NCI-H2081 treated with DMSO at 0.1 percent for 48 hours (cell line): ENCODE measurements around the gene NDRG2.
"Not testable (repeated sequence)": the region's sequence is repeated elsewhere in the genome, so short reads cannot be mapped to it uniquely, and the experiment has no call there.

Experiments
- DNase-seq: peaks from one replicate; lab custom pipeline; 2025; lab: John Stamatoyannopoulos, UW

The NDRG2 gene

DNA sequence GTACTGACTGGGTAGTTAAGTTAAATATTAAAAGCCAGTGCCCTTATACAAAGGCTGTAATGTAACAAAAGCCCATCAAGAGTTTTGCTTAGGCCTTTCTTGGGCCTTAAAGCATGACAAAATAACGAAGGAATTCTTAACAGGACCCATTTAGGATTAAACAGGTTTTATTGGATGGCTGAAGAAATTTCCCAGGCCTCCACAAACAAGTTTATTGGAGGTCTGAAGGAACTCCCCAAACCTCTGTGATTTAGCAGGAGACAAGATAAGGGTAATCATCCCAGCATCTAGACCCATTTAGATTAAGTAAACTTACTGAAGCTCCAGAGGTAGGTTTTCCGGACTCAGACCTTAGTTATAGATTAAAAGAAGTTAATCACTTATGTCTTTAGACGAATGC, 15.1 kb downstream of the NDRG2 start:
- DNase-seq: not testable (repeated sequence)

GRCh38 chr14:21003788-21004346, 21.0 kb downstream of the NDRG2 start:
- no peak for DNase-seq

DNA sequence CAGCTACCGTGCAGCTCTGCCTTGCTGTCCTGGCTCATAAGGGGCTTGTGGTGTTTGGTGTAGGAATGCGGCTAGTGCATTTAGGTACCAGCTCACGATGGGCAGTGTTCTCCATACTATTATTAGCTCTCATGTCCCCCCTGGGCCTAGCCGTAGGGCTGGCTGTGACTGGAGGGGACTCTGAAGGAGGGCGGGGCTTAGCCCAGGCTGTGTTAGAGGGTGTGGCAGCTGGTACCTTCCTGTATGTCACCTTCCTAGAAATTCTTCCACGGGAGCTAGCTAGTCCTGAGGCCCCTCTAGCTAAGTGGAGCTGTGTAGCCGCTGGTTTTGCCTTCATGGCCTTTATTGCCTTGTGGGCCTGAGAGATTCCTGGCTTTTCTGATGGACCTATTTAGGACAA, 23.6 kb downstream of the NDRG2 start:
- DNase-seq: no peak

DNA sequence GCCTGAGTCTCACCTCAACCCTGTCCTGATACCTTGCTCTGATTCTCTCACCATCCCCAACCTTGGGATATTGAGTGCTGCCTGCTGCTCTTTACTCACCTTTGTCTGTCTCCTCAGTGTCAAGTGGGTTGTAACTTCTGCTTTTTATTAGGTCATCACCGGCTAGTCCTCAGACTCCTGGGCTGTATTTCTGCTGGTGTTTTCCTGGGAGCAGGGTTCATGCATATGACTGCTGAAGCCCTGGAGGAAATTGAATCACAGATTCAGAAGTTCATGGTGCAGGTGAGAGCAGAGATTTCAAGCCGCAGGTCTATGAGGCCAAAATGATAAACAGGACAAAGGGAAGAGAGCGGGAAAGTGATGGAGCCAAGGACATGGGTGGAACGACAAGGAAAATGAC, 25.3 kb downstream of the NDRG2 start:
- no peak for DNase-seq

DNA sequence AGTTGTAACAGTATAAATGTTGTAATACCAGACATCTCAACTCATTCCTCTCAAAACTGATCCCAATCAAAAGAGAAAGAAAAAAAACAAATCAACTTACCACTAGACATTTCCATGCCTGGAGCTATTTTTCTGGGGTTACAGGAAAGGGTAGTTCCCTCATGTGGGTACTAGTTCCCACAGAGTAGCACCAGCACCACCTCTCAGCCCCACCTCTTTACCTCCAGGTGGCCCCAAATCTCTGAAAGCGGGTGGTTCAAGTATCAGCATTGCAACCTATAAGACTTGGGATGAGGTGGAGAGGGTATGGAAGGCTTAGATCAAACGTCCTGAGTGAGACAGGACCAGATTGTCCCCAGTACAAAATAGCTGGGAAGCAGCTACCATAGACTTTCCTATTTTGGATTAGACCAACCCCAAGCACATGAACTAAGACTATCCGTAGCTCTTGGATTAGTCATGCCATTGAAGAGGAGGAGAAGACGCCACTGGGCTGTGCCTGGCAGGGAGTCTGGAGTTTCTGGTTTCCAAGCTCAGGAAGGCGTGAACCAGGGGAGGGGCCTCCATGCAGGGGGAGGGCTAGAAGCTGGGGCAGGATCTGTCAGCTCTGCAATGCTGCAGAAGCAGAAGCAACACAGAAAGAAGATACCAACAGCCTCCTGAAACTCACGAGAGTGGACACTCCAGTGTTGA, 26.0 kb downstream of the NDRG2 start, which contains the start of gene SLC39A2:
Gene SLC39A2, plus strand, starts transcription at position 620 of the 693 bp plus-strand sequence. CDS start 154 bp downstream, outside the sequence.
- DNase-seq: no peak

- no peak for DNase-seq
Observed at GRCh38 chr14:20998139-20998538, 26.7 kb downstream of the NDRG2 start.

DNA sequence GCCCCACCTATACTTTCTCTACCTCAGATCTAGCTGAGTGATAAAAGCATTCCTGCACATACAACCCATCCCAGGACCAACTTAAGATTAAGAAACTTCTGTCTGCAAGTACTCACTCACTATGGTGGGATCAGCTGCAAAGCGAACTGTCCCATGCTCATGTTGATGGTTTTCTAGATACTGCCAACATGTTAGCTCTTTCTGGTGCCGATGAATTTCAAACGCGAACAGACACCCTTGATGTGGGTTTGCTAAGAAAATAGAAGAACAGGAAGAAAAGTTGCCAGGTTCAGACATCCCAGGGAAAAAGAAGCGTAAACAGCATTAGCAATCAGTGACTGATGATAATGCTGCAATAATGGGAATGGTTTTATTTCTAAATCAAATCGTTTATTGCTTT, 27.3 kb downstream of the NDRG2 start:
- no peak for DNase-seq

- DNase-seq: no peak
Observed at GRCh38 chr14:20997115-20997514, 27.7 kb downstream of the NDRG2 start.

- DNase-seq: no peak
Observed at GRCh38 chr14:20996521-20996920, 28.3 kb downstream of the NDRG2 start.

GRCh38 chr14:20989787-20990600, 34.9 kb downstream of the NDRG2 start, which contains the start of gene METTL17:
METTL17 (plus strand) TSS chr14:20989980; CDS start chr14:20990003, 23 bp downstream.
- DNase-seq: peak; percentile 67

GRCh38 chr14:20989471-20989786, 35.4 kb downstream of the NDRG2 start:
- DNase-seq: no peak

DNA sequence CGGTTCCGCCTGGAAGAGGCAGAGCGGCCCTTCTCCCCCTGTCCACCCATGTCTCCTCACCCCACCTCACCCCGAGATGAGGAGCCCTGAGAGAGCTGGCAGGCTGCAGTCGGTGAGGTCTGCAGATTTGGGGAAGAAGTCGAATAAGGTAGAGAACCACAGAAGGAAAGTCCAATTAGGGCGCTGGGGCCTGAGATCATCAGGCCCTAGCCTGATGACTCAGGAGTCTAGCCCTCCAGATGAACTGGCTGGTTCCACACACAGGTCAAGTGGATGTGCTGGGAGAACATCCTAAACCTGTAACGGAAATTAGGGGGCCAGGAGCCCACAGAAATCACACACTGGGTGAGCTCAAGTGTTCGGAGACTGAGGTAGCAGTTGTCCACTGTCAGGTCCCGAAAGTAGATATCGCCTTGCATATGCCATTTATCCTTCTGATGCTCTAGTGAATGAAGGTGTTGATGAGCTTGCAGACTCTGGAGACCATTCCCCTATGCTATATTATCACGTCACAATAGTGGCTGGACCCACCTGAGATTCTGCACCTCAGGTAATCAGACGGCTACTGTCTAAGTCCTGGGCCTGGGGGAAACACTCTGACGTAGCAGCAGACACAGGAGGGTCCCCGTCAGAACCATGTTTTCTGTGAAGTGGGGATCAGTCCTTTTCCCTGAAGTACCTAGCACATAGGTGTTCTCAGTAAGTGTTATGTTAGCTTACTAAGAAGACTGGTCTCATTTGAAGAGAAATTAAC, 36.0 kb downstream of the NDRG2 start:
- DNase-seq: no peak

DNA sequence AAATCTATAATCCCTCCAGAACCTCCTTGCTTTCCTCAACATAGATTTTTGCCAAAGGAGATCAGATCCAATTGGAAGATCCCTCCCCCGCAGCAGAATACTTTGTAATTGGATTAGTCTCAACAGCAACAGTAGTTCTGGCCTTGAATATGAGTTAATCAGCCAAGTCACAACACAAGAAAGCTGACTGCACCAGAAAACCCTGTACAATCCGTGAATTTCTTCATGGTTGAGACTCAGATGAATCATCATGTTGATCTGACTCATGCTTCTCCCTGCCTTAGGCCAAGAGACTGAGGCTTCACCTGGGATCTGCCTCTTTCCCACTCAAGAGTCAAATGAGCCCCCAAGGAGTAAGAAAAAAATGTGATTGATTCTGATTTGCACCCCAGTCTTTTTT, 38.0 kb downstream of the NDRG2 start:
- DNase-seq: no peak

DNA sequence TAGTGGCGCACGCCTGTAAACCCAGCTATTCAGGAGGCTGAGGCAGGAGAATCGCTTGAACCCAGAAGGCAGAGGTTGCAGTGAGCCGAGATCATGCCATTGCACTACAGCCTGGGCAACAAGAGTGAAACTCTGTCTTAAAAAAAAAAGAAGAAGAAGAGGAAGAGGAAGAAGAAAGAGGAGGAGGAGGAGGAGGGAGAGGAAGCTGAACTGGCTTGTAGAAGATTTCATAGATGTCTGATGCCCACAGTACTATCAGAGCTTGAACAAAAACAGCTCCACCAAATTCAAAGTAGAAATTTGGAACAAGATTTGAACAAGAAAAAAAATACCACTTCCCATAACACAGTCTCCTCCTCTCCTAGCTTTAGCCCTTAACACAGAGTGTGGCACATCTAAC, 39.2 kb downstream of the NDRG2 start:
- DNase-seq: not testable (repeated sequence)

DNA sequence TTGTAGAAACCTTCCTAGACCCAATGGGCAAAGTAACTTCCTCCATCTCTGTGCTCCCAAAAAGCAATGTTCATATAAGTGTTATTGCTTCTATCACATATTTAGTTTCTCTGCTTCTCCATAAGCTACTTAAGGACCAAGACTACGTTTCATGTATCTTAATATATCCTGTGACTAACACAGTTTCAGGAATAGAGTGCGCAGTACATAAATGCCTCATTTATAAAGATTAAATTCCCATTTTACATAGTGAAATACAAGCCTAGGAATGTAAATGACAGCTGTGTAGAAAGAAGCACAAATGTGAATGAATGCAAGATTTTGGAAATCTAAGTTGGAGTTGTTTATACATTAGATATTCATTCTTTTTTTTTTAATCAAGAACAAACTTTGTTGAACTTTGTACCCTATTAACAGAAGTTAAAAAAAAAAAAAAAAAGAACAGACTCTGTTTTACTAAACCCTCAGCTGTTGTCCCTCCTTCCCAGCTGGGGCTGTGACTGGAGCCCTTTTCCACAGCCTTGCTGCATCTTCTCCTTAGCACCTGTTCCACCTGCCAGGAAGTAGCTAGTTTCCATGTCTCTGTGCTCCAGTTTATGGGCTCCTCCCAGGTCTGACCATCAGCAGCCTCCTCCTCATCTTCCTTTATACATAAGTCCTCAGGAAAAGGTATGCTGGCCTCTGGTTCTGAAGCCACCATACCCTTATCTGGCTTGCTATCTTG, 42.1 kb downstream of the NDRG2 start:
- DNase-seq: no peak

DNA sequence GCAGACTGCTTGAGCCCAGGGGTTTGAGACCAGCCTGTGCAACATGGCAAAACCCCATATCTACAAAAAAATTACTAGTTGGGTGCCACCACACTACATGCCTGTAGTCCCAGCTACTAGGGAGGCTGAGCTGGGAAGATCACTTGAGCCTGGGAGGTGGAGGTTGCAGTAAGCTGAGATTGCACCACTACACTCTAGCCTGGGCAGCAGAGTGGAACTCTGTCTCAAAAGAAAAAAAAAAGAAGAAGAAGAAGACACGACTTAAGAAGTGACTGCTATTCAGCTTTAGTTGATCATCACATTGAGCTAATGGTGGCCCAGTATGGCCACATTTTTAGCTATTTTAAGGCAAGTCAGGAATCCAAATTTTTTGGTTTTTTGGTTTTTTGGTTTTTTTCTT, 44.0 kb downstream of the NDRG2 start:
- DNase-seq: no peak

DNA sequence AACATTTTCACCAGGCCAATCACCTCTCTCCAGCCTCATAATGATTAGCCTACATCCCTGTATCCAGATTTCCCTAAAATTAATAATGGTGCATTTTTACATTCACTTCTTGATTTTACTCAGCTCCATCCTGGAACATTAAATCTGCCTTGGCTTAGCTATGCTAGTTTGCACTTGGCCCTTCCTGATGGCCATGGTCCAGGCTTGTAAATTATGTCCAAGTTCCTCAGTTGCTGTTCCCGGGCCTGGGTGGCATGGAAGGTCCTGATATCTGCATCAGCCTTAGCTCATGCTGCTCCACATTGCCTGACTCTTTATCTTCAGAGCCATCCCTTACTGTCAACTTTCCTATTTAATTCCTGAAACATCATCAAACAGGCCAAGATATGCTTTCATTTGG, 46.2 kb downstream of the NDRG2 start:
- DNase-seq: no peak

GRCh38 chr14:20976291-20976690, 48.6 kb downstream of the NDRG2 start:
- no peak for DNase-seq

DNA sequence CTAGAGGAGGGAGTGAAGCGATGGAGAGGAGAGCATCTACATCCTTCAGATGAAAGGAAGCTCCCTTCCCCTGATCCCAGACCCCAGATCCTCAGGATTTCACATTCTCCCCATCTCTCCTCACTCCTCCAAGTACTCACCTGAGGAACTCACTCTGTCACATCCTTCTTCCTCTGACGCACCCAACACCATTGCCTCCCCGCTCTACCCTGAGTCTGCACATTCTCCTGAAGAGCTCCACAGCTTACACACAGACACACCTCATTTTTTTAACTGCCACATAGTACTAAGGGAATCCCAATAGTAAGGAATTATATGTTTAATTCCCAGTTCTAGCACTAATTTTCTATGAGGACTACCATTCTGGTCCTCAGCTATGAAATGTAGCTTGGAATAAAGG, 51.4 kb downstream of the NDRG2 start:
- DNase-seq: no peak

GRCh38 chr14:20971705-20972021, 53.2 kb downstream of the NDRG2 start:
- DNase-seq: no peak

GRCh38 chr14:20970983-20971704, 53.7 kb downstream of the NDRG2 start:
- DNase-seq: no peak
